HL-60/S4 (cell line): ENCODE results near the gene FST.

Source experiments
- in situ Hi-C: fragments of 300-500 bp; cut with MboI; formaldehyde crosslinking; loops from 2 replicates; pipeline ENCODE4 v1.14.3; 2022; ENCODE audit warnings: low sequenced_read_pairs

The FST gene

DNA sequence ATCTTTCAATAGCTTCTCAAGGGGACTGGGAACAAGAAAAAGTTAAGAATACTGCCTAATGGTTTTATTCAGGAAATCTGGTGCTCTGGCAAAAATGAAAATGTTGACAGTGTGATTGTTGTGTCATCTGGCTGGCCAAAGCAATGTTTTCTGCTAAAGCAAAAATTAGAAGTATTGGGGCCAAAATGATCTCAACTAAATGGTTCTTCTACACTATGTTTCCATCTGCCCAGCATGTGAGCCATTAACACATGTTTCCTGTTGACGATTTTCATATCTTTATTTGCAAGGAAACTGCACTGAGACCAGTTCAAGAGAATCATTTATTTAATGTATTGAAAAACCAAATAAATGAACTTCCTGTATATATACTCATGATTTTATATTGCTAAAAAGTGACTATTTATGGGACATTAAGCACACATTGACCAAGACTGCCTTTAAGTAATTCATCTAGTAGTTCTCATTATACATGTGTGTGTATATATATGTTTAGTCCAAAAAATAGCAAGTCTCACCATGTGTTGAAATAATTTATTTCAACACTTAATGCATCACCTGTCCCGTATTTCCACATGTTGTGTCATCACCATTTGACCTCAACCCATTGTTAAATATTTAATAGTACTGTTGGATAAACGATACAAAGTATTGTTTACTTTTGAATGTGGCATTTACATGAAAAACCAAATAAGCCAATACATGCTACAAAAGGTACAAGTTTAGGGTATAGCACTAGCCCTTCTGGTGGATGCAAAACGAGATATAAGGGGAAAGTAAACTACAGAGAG lies 7.5 kb upstream of the FST start:
- in situ Hi-C loops, result no loop called here

DNA sequence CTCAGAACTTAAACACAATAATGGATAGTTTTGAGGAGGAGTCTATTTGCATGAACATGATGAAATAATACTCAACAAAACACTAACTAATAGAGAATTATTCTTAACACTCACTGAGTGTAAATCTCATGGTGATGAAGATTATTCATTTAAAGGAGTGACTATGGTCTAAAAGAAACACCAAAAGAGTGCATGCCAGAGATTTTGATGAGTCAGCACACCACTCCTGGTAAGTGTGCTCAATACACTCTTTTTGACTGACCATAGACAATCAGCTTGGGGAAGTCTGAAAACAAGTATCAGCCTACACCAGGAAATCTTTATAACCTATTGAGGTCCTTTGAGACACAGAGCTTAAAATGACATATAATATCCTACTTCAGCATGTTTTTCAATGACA lies 6.8 kb upstream of the FST start:
- in situ Hi-C loops, result no loop called here

DNA sequence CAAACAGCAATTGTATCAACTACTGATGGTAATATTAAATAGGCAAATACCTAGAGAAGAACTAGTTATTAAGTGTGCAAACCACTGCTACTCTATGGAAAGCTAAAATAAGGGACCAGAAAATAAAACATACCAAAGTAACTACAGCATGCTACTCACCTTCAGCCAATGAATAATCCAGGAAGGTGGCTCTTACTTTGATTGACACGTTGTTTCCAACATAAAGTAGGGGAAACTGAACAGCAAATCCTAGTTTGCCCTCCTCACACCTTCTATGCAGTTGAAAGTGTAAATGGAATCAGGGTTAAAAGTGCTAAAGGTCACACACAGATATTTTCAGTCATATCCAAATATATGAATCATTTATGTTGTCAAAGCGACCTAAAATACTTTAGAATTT lies 5.1 kb upstream of the FST start:
- in situ Hi-C loops, result no loop called here

DNA sequence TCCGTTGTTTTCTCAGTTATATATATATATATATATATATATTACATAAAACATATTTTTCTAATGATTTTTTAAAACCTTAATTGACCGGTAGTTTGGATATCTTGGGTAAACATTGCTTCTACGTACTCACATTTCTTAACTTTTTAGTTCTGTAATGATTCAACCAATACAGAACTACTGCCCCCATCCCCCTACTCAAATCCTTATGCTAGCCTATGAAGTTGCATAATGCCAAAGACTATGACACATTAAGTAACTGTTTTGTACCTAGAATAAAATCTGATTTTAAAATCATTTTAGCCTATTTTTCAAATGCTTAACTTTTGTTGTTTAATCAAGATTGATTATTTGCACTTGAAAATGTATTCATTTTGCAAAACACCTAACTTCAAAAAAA lies 4.4 kb upstream of the FST start:
- in situ Hi-C loops, result no loop called here

DNA sequence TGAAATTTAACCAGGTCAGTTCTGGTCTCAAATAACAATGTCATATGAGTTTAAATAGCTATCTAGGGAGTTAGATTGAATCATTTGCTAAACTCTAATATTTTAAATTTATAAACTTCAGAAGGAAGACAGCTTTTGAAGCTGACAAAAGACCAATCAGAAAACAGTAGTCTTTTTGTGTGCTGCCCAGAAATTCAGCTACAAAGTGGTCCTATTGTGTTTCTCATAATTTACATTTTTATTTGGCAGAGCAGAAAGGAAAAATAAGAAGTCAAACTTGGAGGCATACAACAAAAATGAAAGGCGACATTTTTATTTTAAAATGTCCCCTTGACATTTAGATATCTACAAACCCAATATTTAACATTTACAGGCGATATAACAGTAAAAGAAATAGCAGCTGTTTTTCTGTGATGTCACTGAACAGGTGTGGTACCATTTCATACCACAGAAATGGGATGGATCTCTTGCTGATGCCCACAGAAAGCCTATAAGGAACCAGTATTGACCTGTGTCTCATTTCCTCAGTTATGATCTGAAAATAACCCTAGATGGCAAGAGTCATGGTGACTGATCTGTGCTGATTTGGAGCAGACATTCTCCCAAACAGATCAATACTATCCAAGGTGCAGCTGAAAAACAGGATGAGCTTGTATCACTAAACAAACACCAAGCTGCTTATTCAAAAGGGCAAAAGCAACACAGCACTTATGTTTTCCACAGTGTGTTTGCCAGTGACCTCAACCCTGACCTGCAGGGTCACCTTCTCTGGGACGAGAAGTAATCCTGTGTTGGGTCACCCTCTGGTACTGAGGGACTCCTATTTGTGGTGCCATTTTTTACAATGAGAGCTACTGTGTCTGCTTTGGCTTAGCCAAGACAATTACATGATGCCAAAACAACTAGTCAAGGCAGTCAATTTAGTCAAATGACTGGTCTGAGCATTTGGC lies 3.6 kb upstream of the FST start:
- in situ Hi-C loops, result no loop called here

DNA sequence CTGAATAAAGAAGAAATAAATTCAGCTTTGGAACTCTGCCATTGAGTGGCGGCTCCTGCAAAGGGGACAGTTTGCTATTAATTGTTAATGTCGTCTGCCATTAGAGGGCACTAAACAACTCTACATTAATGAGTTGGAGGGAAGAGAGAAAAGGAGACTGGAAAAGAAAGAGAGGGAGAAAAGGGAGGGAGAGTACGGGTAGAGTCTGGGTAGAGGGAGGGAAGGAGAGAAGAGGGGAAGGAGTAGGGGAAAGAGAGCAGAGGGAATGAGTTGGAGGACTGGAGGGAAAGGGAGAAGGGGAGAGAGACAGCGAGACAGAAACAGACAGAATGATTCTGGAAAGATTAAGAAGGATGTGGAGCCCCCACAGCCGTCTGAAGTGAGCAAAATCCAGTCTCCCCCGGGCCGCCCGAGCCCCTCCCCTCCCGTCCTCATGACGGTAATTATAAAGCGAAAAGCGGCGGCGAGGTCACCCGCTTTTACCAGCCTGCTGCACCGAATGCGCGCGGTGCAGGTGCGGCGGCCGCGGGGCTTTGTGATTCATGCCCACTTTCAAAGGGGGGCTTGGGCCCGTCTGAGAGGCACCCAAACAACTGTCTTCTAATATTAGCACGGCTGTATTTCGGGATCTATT lies 1.9 kb upstream of the FST start:
- in situ Hi-C loops, result no loop called here

DNA sequence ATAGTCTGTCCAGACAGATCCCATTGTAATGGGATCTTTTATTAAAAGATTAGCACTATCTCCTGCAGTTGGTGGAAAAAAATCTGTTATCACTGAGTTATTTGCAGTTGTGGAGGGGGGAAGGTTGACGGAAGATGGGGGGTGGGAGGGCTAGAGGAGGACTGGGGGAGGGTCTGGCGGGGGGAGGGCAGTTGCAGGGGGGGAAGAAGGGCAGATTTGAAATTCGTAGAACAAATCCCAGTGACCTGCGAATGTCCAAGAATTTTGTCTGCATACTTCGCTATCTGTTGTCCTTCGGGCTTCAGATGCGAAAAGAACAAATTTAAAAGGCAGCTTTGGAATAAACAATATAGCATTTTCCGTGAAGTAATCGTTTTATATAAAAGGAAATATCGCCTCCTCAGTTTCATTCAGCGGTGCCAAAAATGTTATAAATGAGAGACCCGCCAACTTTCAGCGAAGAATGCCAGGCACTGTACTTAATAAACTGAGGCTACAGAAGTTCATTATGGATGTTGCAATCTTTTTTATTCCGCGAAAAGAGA lies 1.3 kb upstream of the FST start:
- in situ Hi-C loops, result no loop called here

DNA sequence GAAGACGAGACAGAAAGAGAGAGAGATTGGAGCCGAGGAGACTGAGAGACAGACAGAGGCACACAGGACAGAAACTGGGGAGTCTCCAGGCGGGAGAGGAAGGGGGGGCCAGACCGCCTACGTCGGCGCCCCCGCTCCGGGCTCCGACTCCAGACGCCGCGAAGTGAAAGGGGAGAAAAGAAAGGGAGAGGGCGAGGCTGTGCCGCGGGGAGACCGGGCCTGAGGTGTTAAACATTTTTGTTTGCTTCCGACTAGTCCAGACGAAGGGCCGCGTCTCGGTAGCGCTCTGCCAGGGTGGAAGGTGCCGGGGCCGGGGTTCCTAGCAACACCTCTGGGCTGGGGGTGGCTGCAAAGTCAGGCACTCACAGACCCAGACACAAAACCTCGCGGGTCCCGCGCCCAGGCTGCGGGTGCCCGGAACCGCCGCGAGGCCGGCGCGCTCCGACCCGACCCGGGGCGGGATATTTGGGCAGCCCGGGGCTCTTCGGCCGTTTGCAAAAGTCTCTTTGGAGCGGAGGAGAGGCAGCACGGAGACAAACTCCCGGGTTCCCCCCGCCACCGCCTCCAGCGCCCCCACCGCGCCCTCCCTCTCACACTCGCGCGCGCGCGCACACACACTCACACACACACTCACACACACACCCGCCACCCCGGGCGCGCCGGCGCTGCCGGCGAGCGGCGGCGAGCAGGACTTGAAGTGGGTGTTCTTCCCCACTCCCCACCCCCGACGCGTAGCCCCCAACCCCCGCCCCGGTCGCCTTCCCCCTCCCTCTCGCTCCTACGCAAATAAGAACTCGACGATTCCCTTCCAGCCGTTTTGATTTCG lies 626 bp upstream of the FST start:
- in situ Hi-C loops, result no loop called here

DNA sequence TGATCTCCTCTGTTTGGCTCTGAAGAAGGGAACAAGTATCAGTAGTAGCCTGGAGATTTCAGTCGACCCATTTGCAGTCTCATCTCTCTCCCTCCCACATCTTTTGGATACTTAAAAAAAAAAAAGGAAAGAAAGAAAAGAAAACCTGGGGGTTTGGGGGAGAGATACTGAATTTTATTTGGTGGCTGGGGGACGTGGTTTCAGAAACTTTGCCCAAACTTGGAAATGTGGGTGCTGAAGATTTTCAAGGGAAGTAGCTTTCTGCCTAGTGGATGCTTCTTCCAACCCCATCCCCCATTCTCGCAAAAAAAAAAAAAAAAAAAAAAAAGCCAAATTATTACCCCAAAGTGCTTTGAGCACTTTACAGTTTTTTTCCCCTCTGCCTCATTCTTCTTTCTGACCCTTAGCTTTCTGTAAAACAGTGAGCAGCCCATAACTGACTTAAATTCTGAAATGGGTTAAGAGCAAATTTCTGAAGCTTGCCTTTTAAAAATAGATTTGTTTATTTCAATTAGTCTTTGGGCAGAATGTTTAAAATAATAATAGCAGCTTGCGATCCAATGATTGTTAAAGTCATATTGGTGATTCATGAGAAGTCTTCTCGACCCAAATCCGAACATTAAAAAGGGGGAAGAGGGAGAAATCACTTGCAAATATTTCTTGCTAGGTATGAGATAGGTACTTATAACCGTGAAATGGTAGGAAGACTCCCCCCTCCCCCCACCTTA lies 894 bp downstream of the FST start:
- in situ Hi-C loops, result no loop called here

DNA sequence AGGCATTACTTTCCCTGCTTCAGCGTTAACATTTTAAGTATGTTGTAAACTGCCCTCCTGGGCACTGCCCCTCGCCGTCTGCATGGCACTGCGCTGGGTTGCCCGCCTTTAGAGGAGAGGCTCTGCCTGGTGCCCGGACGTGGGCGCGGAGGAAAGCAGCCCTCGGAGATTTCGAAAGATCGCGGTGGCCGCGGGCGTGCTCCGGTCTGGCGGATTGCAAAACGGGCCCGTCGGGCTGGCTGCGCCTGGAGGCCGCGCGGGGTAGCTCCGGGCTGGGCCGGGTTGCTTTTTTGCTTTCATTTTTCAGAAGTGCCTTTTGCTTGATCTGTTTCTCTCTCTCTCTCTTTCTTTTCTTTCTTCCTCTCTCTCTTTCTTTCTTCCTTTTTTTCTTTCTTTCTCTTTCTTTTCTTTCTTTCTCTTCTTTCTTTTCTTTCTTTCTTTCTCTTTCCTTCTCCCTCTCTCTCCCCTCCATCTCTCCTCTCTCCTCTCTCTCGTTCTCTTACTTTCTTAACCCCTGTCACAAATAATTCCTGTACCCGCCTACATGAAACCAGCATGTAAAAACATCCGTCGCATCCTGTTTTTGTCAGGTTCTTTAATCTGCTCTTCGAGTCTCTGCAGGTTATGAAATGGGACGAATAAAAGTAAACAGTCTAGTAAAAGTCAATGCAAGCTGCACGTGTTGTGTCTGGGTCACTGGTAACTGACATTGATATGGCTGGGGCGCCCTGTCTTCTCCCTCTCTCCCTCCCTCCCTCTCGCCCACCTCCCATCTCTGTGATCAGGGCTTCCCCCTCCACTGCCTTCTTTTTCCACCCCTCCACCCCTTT lies 1.7 kb downstream of the FST start:
- in situ Hi-C loops, result no loop called here

DNA sequence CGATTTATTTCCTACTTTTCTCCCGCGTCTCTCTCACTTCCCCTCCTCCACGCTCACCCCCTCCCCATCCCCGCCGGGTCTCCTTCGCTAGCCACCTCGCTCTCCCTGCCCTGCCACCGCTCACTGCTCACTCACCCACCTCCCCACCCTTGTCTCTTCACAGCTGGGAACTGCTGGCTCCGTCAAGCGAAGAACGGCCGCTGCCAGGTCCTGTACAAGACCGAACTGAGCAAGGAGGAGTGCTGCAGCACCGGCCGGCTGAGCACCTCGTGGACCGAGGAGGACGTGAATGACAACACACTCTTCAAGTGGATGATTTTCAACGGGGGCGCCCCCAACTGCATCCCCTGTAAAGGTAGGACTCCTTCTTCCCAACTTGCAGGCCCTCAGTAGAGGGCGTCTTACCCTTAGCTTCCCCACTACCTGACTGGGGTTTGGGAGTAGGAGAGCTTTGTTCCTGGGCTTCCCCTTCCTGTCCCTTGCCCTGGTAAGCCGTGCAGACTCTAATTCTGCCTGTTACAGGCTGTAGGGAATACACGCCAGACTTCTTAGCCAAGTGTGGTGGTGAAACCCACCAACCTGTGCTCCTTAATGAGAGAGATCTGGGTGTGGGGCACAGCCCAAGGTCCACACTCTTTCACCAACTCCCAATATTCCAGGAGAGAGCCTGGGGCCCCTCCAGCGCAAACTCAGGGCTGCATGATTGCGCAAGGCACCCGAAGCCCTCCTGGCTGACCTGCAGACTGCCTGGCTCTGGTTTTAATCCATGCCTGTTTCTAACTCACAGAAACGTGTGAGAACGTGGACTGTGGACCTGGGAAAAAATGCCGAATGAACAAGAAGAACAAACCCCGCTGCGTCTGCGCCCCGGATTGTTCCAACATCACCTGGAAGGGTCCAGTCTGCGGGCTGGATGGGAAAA lies 2.5 kb downstream of the FST start:
- in situ Hi-C loops, result no loop called here

DNA sequence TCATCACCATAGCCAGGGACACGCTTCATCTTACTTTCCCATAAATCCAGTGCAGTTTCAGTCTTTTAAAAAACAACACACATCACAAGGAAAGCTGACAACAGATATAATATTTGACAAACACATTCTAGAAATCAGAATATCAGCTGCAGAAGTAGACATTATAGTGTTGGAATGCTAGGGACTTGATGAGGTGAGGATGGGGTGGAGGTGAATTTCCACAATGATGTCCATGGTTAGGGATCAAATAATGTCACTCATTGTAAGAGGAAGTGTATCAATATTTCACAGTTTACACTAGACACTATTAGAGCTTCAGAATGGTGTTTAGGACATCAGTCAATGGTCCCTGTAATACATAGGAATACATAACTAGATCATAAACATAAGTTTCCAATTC lies 7.0 kb downstream of the FST start:
- in situ Hi-C loops, result no loop called here

DNA sequence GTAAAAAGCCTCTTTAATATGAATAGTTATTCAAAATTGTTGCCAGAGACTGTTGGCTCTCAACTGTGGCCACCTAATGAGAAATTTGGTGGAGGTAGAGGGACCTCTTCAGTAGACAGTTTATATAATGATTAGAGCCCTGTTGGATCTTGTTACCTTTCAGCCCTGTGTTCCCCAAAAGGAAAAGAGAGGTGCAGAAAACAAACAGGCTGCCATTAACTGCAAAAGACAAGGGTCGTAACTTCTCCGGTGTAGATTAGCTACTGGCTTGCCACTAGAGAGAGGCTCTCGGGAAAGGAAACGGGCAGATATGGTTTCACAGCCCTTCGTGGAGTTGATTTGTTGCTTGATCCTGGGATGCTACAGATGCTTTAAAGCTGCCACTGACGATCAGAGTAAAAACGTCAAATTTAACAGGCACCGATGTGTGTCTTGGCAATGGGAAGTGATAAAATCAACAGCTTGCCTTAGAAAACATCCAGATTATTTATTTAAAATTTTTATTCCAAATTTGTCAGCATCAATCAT lies 7.8 kb downstream of the FST start:
- in situ Hi-C loops, result no loop called here

DNA sequence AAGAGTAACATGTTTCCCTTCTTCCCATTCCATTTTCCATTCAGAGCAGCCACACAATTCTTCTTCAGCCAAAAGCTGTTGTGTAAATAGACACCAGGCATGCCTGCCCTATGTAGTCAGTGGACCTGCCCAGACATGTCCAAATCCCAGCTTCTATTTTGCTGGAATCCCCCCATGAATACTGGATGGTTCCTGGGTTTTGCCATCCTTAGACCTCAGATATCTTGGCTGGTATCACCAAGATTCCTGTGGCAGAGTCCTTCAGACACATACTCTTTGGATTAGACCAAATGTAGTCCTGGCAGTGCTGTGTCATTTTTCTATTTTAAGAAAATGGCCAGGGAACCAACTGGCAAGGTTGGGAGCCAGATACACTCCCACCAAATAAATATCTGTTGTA lies 10.3 kb downstream of the FST start:
- in situ Hi-C loops, result no loop called here

DNA sequence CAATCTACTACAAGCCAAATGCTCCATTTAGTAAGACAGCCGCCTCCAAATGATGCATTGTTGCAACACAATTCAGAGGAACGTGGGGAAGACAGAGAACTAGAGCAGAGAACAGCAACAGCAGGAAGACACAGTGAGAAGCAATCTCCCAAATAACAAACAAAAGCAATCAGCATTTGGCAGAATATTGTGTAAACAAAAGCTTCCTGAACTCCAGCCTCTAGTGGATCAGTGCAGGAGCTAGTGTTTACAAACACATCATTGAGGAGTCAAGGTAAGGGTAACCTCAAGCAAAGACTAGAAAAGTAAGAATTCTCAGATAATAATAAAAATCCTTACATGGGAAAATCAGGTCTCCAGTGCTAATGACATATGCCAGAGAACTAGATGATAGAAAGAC lies 20.6 kb downstream of the FST start:
- in situ Hi-C loops, result no loop called here

DNA sequence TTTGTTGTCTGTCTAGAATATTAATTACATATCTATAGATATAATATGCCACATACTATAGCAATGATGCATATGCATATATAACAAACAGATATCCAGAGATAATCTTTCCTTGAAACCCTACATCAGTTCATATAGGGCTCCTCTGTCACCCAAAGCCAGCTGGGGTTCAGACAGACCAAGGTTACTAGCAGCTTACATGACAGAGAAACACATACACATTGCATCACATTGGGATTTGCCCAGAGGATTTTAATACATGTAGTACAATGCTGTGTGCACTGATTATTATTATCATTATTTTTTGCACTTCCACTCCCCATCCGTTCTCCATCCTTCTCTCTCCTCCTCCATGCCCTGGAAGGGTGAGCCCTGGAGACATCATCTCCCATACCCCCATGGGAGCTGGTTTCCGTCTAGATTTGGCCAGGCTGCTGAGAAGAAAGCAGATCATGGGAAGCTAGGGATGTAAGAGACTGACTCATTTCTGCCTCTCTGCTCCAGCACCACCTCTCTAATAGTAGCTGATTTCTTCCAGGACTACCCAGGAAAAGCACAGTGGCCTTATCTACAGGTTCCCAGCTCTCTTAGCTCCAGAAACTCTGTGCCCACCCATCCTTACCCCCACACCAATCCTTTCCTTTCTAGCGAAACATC lies 23.3 kb downstream of the FST start:
- in situ Hi-C loops, result no loop called here

DNA sequence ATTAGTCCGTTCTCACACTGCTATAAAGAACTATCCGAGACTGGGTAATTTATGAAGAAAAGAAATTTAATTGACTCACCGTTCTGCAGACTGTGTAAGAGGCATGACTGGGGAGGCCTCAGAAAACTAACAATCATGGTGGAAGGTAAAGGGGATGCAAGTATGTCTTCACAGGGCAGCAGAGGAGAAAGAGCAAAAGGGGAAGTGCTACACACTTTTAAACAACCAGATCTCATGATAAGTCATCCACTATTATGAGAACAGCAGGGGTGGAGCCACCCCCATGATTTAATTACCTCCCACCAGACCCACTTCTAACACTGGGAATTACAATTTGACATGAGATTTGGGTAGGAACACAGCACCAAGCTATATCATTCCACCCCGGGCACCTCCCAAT lies 26.6 kb downstream of the FST start:
- in situ Hi-C loops, result no loop called here
